Measurements from ENCODE around the gene DSG4. TPM values are rescaled to one million over a fixed set of nuclear protein-coding genes. Genes with fewer than 3 reads are reported as not detected.

The DSG4 gene
- total and polyA plus RNA-seq, 9 donors: not detected

DNA sequence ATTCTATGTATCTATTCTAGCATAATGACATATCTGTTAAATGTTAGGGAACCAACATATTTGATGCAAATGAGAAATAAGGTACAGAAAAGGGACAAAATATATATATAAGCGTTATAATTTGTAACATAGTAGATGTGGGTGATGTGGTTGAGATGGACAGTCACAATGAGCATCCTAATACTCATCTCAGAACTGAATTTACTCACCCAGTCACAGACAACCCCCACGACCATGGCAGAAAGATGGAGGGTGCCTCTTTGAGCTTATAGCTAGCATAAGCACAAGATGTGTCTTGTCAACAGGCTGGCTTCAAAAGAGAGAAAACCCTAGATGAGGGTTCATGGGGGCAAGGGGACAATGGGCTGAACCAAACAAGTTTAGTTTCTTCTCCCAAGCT is 61.8 kb downstream of the DSG4 start:
- Histone ChIP-seq H3K27ac (no peak overlapping the region), H3K9me3 (no peaks in the 10 kb centered on the region), H3K27me3 (no peaks in the 10 kb centered on the region), H3K36me3 (no peaks in the 10 kb centered on the region), H3K4me1 (ENCODE audit: insufficient read depth) (no peaks in the 10 kb centered on the region), H3K4me3 (no peak overlapping the region)
- WGBS, 3 donors: 76 to 92% (median 84%) methylated on average over 2 of the region's 2 CpGs
- TF ChIP-seq POLR2A (IDR thresholded peaks at IDR 0.05) (no peak), CTCF (IDR thresholded peaks at IDR 0.05) (no peak), EP300 (IDR thresholded peaks at IDR 0.05) (no peak)
- intact Hi-C loops (cut with DNase I): no loop called here
- no peak for DNase-seq

- Histone ChIP-seq H3K27ac (no peak overlapping the region), H3K27me3 (no peaks in the 10 kb centered on the region), H3K4me3 (no peak overlapping the region), H3K36me3 (no peaks in the 10 kb centered on the region), H3K9me3 (no peaks in the 10 kb centered on the region), H3K4me1 (ENCODE audit: insufficient read depth) (no peaks in the 10 kb centered on the region)
- 68 to 83% (median 80%) methylated on average over 6 of the region's 6 CpGs for WGBS, 3 donors
- DNase-seq: no peak
- intact Hi-C loops (cut with DNase I): no loop called here
- no peak for TF ChIP-seq POLR2A (IDR thresholded peaks at IDR 0.05)
- no peak for TF ChIP-seq EP300 (IDR thresholded peaks at IDR 0.05)
- TF ChIP-seq CTCF (IDR thresholded peaks at IDR 0.05): no peak
Observed at GRCh38 chr18:31439807-31440325, 63.3 kb downstream of the DSG4 start.

DNA sequence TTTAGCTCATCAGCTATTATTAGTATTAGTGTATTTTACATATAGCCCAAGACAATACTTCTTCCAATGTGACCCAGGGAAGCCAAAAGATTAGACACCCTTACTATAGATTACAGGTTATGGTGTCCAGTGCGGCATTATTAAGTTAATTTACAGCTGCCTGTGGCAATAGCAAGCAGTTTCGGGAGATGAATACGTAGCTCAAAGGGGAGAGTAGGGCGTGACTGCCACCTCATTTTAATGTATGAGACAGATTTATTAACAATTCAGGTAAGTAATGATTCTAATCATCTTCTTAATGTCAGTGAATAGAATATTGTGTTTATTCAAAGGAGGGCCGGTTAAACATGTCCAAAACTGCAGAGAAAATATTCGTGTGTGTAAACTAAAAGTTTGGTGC is 64.2 kb downstream of the DSG4 start:
- H3K4me3 ChIP-seq: no peak overlapping the region
- 83 to 92% (median 86%) methylated on average over 6 of the region's 6 CpGs for WGBS, 3 donors
- no peaks in the 10 kb centered on the region for H3K36me3 ChIP-seq
- DNase-seq: no peak
- TF ChIP-seq CTCF (IDR thresholded peaks at IDR 0.05) (no peak), POLR2A (IDR thresholded peaks at IDR 0.05) (no peak), EP300 (IDR thresholded peaks at IDR 0.05) (no peak)
- H3K27ac ChIP-seq: no peak overlapping the region
- no peaks in the 10 kb centered on the region for H3K4me1 ChIP-seq (ENCODE audit: insufficient read depth)
- no peaks in the 10 kb centered on the region for H3K27me3 ChIP-seq
- intact Hi-C loops (cut with DNase I): no loop called here
- H3K9me3 ChIP-seq: no peaks in the 10 kb centered on the region

DNA sequence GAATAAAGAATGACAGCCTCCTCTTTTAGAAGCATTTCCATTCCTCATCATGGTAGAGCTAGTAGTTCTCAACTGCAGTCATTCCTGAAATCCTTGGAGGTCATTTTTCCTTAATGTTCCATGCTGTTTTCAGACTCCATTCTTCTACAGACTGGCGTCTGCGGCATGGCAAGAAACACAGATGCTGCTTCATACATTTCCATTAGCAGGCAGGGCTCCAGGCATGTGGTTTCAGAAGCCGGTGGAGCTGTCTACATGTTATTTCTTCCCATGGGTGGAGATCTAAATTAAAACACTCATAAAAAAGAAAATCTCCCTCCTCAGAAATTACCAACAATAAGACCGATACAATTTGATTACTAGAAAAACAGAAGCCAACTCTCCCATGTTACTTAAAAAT is 64.9 kb downstream of the DSG4 start:
- Histone ChIP-seq H3K27ac (no peak overlapping the region), H3K4me1 (ENCODE audit: insufficient read depth) (no peaks in the 10 kb centered on the region), H3K36me3 (no peaks in the 10 kb centered on the region), H3K4me3 (no peak overlapping the region), H3K9me3 (no peaks in the 10 kb centered on the region), H3K27me3 (no peaks in the 10 kb centered on the region)
- intact Hi-C loops (cut with DNase I): no loop called here
- DNase-seq: no peak
- no peak for TF ChIP-seq CTCF (IDR thresholded peaks at IDR 0.05)
- WGBS, 3 donors: 79 to 89% (median 86%) methylated on average over 4 of the region's 4 CpGs

DNA sequence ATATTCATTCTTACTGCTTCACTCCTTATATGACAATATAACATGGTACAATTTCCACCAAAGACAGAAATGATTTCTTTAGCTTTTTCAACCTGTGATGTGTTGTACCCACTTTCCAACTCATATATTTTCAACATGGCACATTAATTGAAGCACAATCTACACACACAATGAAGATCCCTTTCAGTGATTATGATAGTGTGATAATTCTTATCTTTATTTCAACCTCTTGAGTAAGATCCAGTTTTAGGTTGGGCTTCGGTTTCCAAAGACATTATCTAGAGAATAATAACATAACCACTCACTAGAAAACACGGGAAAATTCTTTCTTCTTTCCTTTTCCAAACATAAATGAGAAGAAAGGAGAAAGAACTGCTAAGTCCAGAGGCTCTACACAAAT is 67.6 kb downstream of the DSG4 start:
- Histone ChIP-seq H3K27ac (no peak overlapping the region), H3K9me3 (no peaks in the 10 kb centered on the region), H3K4me1 (ENCODE audit: insufficient read depth) (no peaks in the 10 kb centered on the region), H3K36me3 (no peaks in the 10 kb centered on the region), H3K4me3 (no peak overlapping the region), H3K27me3 (no peaks in the 10 kb centered on the region)
- TF ChIP-seq EP300 (IDR thresholded peaks at IDR 0.05): no peak
- intact Hi-C loops (cut with DNase I): no loop called here
- DNase-seq: no peak
- 63 to 76% (median 75%) methylated on average over 2 of the region's 2 CpGs for WGBS, 3 donors
